GM19467 (cell line): ENCODE data around the gene ARHGEF11.

Experiments used
- ATAC-seq: cut with Tn5 transposase; IDR thresholded peaks from one replicate; pipeline ENCODE4 v1.9.1; 2021; ENCODE audit warnings: mild to moderate bottlenecking, moderate library complexity; ENCODE audit not compliant: unreplicated experiment

The ARHGEF11 gene

DNA sequence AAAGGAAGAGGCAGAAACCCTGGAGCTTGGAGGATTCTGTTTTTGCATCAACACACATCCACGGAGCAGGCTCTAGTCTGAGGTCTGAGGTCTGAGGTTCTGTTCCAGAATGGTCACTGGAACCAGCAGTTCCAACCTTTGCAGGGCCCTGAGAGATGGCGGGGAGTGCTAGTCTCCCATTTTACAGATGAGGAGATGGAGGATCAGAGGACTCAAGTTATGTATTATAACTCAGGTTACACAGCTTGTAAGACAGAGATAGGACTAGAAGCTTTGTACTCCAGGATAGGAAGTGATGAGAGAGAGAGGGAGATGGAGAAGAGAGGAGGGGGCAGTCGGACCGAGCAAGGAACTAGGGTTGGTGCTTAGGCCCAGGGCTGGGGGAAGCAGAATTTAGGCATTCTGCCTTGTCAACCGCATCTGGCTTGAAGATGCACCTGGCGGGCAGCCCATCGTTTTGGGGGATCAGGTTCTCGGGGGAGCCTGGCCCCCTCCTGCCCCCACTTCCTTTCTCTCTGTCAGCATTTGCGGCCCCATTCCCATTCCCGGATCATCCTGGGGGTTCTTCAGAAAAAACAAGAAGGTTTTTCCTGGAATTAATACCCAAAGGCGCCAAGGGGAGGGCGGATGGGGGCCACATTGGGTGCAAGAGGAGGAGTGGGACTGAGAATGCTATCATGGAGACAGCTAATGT, 146.4 kb downstream of the ARHGEF11 start:
- no peak for ATAC-seq

DNA sequence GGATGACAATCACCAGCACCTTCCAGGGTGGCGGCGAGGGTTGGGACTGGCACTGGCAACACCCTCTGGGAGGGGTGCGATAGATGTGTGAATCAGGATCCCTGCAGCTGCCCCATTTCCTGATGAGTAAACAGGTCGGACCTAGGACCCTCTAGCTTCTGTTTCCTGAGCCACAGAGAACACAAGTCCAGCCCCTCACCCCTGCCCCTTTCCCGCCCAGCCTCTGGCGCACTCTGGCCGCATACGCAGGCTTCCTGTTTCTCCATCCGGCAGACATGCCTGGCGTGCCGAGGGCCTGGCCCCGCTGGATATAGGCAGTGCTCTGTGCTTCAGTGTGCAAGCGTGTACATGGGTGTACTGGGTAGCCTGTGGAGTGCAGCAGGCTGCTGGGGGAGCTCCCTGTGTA, 147.4 kb downstream of the ARHGEF11 start:
- no peak for ATAC-seq

DNA sequence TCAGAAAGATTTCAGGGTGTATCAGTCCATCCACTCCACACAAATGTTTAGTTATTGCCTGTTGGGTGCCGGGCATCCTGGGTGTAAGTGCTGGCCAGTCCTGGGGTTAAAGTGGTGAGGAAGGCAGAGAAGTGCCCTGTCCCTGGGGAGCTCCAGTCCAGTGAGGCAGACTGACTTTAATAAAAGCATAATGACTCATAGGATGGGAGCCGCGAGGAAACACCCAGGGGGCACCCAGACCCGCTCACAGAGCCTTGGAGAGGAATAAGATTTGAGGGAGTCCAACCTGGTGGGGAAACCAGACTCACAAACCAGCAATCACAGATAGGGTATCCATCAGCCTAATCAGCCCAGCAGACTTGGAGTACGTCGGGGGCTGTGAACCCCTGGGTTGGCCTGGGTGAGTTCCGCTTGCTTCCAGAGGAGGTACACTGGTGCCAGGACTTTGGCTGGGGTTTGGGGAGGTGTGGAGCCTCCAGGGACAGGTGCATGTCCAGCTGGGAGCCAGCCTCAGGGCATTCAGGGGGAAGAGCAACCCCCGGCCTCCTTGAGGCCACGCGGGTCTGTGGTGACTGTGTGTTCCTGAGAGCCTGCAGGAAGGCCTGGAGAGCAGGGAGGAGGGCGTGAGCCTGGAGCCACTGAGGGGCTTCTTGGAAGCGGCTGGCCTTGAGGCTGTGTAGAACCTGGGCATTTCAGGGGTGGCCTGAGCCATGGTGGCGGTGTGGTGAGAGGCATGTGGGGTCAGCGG, 148.3 kb downstream of the ARHGEF11 start:
- ATAC-seq = no peak

DNA sequence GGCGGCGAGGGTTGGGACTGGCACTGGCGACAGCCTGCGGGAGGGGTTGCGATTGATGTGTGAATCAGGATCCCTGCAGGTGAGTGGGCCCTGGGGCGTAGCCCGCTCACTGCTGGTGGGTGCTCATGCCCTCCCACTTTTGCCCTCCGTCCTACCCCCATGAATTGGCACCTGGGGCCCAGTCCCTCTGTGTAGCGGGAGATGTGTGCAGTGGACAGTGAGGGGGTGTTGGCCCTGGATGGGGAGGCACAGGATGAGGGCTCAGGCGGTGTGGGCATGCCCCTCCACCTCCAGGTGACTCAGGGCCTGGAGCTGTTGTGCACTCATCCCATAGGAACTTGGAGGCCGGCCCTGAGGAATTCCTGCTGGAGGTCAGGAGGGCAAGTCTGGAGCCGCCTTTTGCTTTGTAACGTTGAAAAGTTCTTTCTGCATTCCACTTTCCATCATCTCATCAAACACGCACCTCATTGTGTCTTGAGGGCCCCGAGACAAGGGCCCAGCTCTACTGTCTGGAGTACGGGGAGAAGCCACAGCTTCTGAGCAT, 149.0 kb downstream of the ARHGEF11 start:
- no peak for ATAC-seq

DNA sequence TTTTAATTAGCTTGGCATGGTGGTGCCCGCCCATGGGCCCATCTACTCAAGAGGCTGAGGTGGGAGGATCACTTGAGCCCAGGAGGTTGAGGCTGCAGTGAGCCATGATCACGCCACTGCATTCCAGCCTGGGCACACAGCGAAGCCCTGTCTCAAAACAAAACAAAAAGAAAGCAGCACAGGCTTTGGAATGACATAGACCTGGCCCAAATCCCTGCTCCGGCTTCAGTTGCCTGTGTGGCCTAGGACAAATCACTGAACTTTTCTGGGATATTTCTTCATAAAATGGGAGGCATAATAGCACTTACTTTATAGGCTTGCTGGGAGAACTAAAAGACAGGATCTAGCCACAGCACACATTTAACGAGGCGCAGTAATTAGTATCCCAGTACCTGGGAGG, 149.6 kb downstream of the ARHGEF11 start:
- ATAC-seq = no peak

DNA sequence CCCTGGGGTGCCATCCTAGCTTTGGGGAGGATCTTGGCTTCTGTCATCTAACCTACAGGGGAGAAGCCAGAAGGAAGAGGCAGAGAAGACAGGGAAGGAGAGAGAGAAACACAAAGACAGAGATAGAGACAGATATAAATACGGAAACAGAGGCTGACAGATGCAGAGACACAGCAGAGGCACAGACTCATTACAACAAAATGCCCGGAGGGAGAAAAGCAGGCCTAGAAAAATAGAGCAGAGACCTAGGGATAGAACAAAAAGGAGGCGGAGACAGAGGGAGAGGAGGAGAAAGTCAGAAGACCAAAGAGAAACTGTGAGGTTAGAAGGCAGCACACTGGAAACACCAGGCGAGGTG, 150.1 kb downstream of the ARHGEF11 start:
- ATAC-seq = no peak

DNA sequence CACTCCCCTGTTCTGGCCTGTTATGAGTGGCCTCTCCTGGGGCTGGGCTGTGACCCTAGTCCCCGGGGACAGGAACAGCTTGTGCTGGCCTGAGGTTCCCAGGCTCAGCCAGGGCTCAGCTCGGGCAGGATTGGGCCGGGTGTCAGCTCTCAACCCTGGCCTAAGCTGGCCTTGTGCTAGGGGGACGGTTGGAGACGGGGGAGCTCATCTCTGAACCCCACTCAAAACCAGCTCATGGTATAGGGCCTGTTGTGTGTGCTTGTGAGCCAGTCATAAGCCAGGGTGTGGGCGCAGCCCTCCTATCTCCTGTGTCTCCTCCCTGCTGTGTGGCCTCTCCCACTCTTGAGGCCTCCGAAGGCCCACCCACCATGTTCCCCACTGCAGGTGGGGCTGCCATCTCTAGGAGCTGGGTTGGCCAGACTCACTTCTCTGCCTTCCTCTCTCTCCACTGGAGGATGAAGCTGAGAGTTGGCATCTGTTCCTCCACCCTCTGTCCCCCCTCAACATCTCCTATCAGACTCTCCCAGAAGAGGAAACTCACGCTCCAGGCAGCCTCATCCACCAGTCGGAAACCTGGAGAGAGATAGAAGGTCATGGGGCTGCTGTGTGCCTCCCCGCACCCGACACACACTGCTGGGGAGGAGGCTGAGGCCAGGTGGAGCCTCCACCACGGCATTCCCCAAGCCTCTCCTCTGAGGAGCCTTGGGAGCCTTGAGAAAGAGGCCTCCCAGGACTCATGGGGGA, 150.7 kb downstream of the ARHGEF11 start:
- ATAC-seq = no peak

DNA sequence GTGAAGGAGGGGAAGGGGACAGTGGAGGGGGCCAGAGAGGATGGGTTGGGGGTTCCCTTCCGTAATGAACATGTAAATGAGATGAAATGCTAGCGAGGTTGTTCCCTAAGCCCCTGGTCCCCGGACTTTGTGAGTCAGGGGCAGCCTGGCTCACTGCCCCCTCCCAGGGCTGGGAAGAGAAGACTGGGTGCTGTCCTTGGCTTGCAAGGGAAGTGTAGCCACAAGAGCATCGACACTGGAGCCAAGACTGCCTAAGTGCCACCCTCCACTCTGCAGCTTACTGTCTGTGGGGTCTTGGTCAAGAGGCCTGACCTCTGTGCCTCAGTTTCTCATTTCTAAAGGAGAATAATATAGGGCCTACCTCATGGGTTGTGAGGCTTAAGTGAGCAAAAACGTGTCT, 151.5 kb downstream of the ARHGEF11 start:
- no peak for ATAC-seq

DNA sequence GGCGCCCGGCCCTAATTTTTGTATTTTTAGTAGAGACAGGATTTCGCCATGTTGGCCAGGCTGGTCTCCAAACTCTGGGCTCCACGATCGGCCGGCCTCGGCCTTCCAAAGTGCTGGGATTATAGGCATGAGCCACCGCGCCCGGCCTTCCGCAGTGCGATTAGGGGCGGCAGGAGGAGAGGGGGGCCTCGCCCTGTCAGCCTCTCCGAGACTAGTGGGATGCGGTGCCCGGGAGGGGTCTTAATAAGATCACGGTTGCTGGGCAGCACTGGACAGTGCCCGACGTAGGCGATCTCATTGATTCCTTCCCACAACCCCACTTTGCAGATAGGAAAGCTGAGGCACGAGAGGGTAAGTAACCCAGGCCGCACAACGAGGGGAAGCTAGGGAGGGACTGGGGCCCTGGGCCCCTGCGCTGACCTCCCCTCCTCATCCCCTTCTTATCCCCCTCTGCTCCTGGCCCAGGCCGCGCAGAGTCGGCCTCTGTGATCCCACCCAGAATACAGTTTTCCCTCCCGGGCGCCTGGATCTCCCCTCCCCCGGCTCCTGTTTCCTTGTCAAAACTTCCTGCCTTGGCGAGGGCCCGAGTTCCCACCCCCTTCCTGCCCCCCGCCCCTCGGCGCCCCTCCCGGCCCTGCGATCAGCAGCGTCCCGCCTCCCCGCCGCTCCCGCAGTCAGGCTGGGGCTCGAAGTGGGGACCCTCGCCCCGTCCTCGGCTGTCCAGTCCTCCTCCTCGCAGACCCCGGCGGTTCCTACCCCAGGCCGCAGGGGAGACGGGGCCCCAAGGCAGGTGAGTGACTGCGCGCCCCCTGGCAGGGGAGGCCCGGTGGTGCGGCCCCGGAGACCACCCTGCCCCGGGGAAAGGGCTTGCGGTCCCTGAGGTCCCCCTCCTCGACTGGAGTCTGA, 152.2 kb downstream of the ARHGEF11 start, which contains the start of gene PEAR1:
Gene PEAR1, plus strand, starts transcription at position 671 of the 906 bp plus-strand sequence. CDS start 10,209 bp downstream, outside the sequence.
- ATAC-seq = no peak

DNA sequence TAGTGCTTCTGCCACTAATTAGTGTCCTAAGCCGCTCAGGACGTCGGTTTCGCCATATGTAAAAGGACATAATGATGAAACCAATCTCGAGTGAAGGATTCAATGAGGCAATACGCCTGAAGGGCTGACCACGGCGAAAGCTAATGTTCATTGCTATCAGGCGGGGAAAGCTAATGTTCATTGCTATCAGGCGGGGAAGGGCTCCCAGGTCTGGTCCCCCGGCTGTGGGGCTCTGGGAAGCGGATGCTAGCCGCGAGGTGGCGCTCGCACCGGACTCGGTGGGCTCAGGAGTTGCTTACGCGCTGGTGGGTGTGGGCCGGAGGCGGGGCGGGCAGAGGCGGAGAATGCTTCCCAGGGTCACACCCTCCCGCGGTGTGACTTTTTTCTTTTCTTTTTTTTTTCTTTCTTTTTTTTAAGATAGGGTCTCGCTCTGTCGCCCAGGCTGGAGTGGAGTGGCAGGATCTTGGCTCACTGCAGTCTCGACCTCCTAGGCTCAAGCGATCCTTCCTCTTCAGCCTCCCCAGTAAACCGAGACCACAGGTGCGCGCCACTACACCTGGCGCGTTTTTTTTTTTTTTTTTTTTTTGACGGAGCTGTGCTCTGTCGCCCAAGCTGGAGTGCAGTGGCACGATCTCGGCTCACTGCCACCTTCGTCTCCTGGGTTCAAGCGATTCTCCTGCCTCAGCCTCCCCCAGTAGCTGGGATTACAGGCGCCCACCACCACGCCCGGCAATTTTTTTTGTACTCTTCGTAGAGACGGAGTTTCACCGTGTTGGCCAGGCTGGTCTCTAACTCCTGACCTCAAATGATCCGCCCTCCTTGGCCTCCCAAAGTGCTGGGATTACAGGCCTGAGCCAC, 153.1 kb downstream of the ARHGEF11 start:
- no peak for ATAC-seq

DNA sequence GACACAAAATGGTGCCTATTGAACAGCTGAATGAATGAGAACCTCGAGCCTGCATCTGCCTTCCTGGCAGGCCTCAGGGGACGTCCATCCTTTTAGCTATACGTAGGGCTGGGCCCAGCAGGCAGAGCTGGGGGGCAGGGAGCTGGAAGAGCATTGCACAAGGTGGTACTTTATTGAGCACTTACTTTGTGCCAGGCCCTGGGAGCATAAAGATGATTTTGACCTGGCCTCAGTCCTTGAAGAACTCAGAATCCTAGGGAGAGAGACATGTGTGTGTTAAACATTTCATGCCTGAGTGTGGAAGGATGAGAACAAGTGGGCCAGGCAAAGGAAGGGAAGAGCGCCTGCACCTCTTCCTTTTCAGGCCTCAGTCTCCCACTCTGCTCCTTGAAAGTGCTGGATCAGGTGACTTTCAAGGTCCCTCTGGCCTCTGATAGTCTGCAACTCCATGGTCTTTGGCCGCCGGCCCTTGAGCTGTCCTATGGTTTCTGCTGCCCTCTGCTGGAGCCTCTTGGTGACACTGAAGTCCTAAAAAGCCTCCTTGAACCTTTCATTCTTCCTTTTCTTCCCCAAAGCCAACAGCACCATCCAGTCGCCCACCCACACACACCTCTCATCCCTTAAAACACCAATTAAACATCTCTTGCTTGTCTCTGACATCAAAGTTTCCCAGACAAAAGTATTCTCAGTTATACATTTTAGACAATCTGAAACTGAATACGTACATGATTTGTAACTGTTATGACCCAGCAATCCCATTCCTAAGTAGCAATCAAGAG, 155.6 kb downstream of the ARHGEF11 start:
- ATAC-seq = no peak

DNA sequence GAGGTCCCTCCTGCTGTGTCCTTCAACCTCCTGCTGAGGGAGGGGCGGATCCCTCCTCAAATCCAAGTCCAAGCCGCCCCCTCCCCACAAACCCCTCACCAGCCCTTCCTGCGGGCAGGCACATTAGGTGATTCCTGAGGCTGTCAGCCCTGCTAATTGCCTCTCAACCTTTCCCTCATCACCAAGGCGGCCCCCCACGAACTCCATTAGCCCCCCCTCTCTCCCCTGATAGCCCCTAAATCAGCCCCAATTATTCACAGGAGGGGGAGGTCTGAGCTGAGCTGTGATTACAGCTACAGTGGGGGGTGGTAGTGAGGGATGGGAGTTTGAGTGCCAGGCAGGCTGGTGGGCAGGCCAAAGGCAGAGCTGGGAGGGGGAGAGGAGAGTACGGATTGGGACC, 157.8 kb downstream of the ARHGEF11 start:
- ATAC-seq = no peak

DNA sequence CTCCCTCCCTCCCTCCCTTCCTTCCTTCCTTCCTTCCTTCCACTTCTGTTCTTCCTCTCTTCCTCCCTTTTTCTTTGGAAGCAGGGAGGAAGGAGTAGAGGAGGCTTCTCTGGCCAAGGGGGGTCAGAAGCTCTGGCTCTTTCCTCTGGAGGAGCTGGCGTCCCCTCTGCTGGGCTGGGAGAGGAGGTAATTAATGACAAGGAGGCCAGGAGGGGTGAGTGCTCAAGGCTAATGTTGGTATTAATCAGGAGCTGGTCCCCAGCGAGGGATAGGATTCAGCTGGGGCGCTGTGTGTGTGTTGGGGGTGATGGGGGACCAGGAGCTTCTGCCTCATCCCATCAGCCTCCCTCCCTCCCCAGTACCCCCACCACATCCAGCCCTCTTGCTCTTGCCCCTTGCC, 158.2 kb downstream of the ARHGEF11 start:
- ATAC-seq = no peak

DNA sequence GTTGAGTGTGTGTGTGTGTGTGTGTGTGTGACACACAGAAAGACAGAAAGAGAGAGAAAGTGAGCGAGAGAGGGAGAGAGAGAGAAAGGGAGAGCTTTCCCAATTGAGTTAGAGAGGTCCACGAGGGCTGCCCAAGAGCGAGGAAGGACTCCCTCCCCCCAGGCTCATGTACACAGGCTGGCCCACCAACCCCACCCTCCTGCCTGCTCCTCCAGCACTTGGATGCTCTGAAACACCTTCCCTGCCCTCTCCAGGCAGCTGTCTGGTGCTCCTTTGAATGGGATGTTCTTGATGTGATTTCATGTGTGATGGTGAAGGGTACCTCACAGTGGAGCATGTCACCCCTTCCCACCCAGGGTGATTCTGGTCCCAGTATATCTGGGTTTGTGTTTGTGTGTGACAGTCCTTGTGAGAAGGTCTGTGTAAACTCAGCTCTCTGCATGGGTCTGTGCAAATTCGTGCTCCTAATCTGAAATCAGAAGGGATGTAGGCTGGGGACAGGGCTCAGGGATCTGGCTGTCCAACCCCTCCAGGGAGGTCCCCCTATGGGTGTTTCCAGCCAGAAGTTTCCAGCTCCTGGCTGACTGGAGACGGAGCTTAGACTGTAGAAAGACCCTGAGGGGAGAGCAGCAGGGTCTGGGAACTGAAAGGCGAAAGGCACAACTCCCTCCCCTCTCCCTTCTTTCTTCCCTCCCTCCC, 158.8 kb downstream of the ARHGEF11 start:
- ATAC-seq = no peak

DNA sequence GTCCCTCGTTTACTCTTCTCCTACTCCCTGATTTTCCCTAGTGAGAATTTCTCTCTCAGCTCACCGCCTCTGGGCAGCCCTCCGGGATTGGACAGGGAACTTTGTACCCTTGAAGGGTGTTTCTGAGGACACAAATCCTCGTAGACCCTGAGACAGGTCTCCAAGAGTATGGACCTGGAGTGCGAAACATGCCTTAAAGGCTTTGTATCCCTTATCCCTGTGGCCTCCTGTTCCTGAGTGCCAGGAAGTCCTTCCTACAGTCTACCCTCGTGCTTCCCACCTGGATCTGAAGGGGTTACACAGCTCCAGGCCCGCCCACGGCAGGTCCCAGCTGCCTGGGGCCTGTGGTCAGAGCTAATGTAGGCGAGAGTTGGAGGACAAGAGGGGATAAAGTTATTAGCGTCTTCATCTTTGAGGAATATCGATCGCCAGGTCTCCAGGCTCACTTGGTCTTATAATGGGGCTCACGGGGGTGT, 159.6 kb downstream of the ARHGEF11 start:
- no peak for ATAC-seq

DNA sequence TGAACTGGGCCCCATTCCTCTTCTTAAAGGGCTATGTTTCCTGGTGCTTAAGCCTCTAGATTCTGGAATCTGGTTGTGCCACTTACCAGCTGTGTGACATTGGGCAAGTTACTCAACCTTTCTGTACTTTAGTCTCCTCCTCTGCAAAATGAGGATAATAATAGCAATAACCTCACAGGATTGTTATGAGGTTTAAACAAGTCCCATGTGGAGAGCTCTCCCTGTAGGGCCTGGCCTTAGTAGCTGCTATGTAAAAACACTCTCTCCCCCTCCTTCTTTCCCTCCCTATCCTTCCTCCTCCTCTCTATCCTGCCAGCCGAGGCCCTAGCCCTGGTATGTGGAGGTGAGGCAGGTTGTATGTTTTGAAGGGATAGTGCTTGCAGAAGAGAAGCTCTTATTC, 160.2 kb downstream of the ARHGEF11 start:
- no peak for ATAC-seq
